CD14-positive monocyte (primary cell): ENCODE data around the gene FOXI2. TPM values are rescaled to one million over a fixed set of nuclear protein-coding genes. Genes with fewer than 3 reads are reported as not detected.
A peak's percentile ranks its signal among the peaks of the same experiment; 100 is the strongest.

ENCODE experiments used
- DNase-seq, 3 donors: peaks; one replicate each; pipeline ENCODE4 v3.0.0-alpha.2; 2011 to 2022
- H2AFZ ChIP-seq: 2 replicates; pipeline ENCODE4 v1.6.0; 2012; ENCODE audit warnings: mild to moderate bottlenecking, low read depth, low read length, inconsistent platforms; ENCODE audit not compliant: insufficient read depth, poor library complexity, severe bottlenecking
- H3K27ac ChIP-seq, 2 donors: 1 replicate in 1 of 2; 2 replicates in 1 of 2; pipeline ENCODE4 v1.5.1; 2012 to 2013; ENCODE audit warnings: low read length in 2 of 2, control low read depth in 1 of 2, inconsistent platforms in 1 of 2, low read depth in 1 of 2, mild to moderate bottlenecking in 1 of 2
- H3K27me3 ChIP-seq, 2 donors: one replicate each; pipeline versions ENCODE4 v1.6.0 to v1.6.1; 2011 to 2013; ENCODE audit warnings: low read length in 2 of 2; ENCODE audit not compliant: control insufficient read depth in 2 of 2, insufficient read depth in 2 of 2
- H3K36me3 ChIP-seq, 2 donors: replicated peaks in 1 of 2; 1 replicate in 1 of 2; 2 replicates in 1 of 2; pipeline versions ENCODE4 v1.5.1 to v1.6.1; 2012 to 2013; ENCODE audit warnings: low read length in 2 of 2, control low read depth in 1 of 2, inconsistent platforms in 1 of 2, mild to moderate bottlenecking in 1 of 2; ENCODE audit not compliant: insufficient read depth in 2 of 2, control insufficient read depth in 1 of 2
- H3K4me1 ChIP-seq, 2 donors: 1 replicate in 1 of 2; 2 replicates in 1 of 2; pipeline versions ENCODE4 v1.5.1 to v1.6.1; 2012 to 2013; ENCODE audit warnings: low read length in 2 of 2, control low read depth in 1 of 2, inconsistent platforms in 1 of 2, mild to moderate bottlenecking in 1 of 2, moderate library complexity in 1 of 2; ENCODE audit not compliant: insufficient read depth in 2 of 2, control insufficient read depth in 1 of 2
- H3K4me2 ChIP-seq: replicated peaks from 2 replicates; pipeline ENCODE3; 2012; ENCODE audit warnings: low read length, moderate library complexity, mild to moderate bottlenecking; ENCODE audit not compliant: poor library complexity, severe bottlenecking; ENCODE audit errors: extremely low read depth
- H3K4me3 ChIP-seq, 3 experiments: fragments of 200-600 bp in 1 of 3; sonication (generic) in 1 of 3; replicated peaks in 1 of 3; 1 replicate in 2 of 3; 2 replicates in 1 of 3; pipeline ENCODE4 v1.5.1; 2011 to 2013; ENCODE audit warnings: low read length in 3 of 3, mild to moderate bottlenecking in 3 of 3, control low read depth in 2 of 3, low read depth in 2 of 3, inconsistent platforms in 1 of 3, moderate library complexity in 1 of 3
- H3K79me2 ChIP-seq: 2 replicates; pipeline ENCODE4 v1.6.0; 2012; ENCODE audit warnings: mild to moderate bottlenecking, control low read depth, inconsistent platforms, low read length, moderate library complexity; ENCODE audit not compliant: insufficient read depth
- H3K9ac ChIP-seq: 2 replicates; pipeline ENCODE4 v1.6.0; 2017; ENCODE audit warnings: low read length, mild to moderate bottlenecking; ENCODE audit not compliant: insufficient read depth, poor library complexity, severe bottlenecking
- H3K9me3 ChIP-seq, 2 donors: replicated peaks in 1 of 2; 1 replicate in 1 of 2; 2 replicates in 1 of 2; pipeline versions ENCODE4 v1.5.1 to v1.6.1; 2012 to 2013; ENCODE audit warnings: low read length in 2 of 2, control low read depth in 1 of 2; ENCODE audit not compliant: control insufficient read depth in 1 of 2, insufficient read depth in 1 of 2
- H4K20me1 ChIP-seq: 2 replicates; pipeline ENCODE4 v1.6.0; 2012; ENCODE audit warnings: mild to moderate bottlenecking, low read length, control low read depth, moderate library complexity; ENCODE audit not compliant: insufficient read depth
- H3K27ac Mint-ChIP-seq, 7 donors: one replicate each; pipeline ENCODE4 v1.8.0; 2020; ENCODE audit warnings: mild to moderate bottlenecking in 7 of 7, mixed read lengths in 7 of 7, moderate library complexity in 6 of 7, inconsistent platforms in 2 of 7
- H3K27me3 Mint-ChIP-seq, 3 donors: one replicate each; pipeline ENCODE4 v1.8.0; 2021 to 2022; ENCODE audit warnings: low read depth in 3 of 3, mild to moderate bottlenecking in 3 of 3, mixed read lengths in 3 of 3, moderate library complexity in 3 of 3, inconsistent platforms in 1 of 3
- H3K36me3 Mint-ChIP-seq, 2 donors: one replicate each; pipeline ENCODE4 v1.8.0; 2020; ENCODE audit warnings: mixed read lengths in 2 of 2, inconsistent platforms in 1 of 2, mild to moderate bottlenecking in 1 of 2
- H3K4me1 Mint-ChIP-seq: one replicate; pipeline ENCODE4 v1.8.0; 2020; ENCODE audit warnings: mild to moderate bottlenecking, mixed read lengths
- H3K4me3 Mint-ChIP-seq, 2 donors: one replicate each; pipeline ENCODE4 v1.8.0; 2020; ENCODE audit warnings: mild to moderate bottlenecking in 2 of 2, mixed read lengths in 2 of 2, moderate library complexity in 1 of 2
- H3K9me3 Mint-ChIP-seq, 7 donors: one replicate each; pipeline ENCODE4 v1.8.0; 2020 to 2022; ENCODE audit warnings: mixed read lengths in 7 of 7, mild to moderate bottlenecking in 6 of 7, moderate library complexity in 6 of 7, inconsistent platforms in 2 of 7
- WGBS: methylation state at CpG from one replicate; pipeline ENCODE4 v1.1.5; 2013; ENCODE audit warnings: missing lambda C conversion rate; ENCODE audit not compliant: insufficient coverage; 5-methylcytosine and 5-hydroxymethylcytosine counted together
- intact Hi-C, 2 donors: fragments of 100-400 bp; cut with micrococcal nuclease; formaldehyde crosslinking; loops; one replicate each; pipeline versions ENCODE4 v1.15.0 to v1.15.1; 2023
- polyA minus RNA-seq: library from RNA; depleted of rRNA, polyadenylated mRNA; stranded (reverse); fragments of >200 nt; gene quantifications from 2 replicates; pipeline ENCODE4 v1.2.3, GENCODE V29; 2012
- polyA plus RNA-seq, 3 donors: library from polyadenylated mRNA; depleted of rRNA in 1 of 3; unstranded in 2 of 3; stranded (reverse) in 1 of 3; fragments of 300-500 nt in 2 of 3; fragments of >200 nt in 1 of 3; fragmentation: Illumina TruSeq in 2 of 3; gene quantifications; 1 replicate in 2 of 3; 2 replicates in 1 of 3; pipeline ENCODE4 v1.2.3, GENCODE V29; 2012 to 2021
- total RNA-seq, 12 experiments: library from RNA in 1 of 12; stranded (reverse) in 1 of 12; fragments of 120-200 nt in 1 of 12; gene quantifications; one replicate each; pipeline ENCODE4 v1.2.4 and lab custom pipeline; 2013 to 2026; ENCODE audit warnings: mixed read lengths in 6 of 12, inconsistent platforms in 1 of 12
- TF ChIP-seq, protein P1 (sequence below): fragments of 200-600 bp; IDR thresholded peaks from one replicate; pipeline ENCODE4 v1.8.0; 2022; ENCODE audit warnings: antibody characterized with exemption, mild to moderate bottlenecking

FOXI2 gene
- not detected for total RNA-seq (2013)
- not detected for polyA plus RNA-seq
- polyA minus RNA-seq: not detected in 2 replicates
- total RNA-seq (lab: John Stamatoyannopoulos, UW): 0 to 0.23 (median 0) reads per million in 11 experiments

DNA sequence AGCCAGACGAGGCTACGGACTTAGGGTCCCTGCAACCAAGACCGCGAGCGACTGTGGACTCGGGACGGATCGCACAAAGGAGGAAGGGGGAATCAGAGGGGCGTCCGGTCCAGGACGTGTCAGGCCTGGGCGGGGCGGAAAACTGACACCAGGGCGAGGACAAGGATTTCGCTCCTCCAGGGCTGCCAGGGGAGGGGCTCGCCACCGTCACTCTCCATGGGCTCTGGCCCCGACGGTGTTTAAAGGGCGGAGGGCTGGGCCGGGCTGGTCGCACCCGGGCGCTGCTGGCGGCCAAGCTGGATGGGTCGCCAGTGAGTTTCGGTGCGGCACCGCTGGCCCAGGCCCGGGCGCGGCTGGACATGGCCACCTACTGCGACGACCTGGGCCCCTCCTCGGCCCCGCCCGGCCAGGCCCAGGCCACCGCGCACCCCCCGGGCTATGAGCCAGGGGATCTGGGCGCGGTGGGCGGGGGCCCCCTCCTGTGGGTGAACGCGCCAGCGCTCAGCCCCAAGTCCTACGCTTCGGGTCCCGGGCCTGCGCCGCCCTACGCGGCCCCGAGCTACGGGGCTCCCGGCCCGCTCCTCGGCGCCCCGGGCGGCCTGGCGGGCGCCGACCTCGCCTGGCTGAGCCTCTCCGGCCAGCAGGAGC, at the start of gene FOXI2:
TSS of gene FOXI2 (plus strand) at position 271 of the 648 bp plus-strand sequence. CDS start at position 360, 89 bp downstream.
- WGBS: 1% methylated on average over 65 of the region's 66 CpGs
- H4K20me1 ChIP-seq: no peaks in the 10 kb centered on the region
- H3K27me3 ChIP-seq: peaks cover 14 to 54% of the 10 kb centered on the region in 2 donors
- H3K9ac ChIP-seq: no peak within 1 kb of the TSS
- H3K4me2 ChIP-seq: peak within 1 kb of the TSS; percentile 19
- H2AFZ ChIP-seq: no peak within 1 kb of the TSS
- peaks cover 0 to 3% of the 10 kb centered on the region in 2 donors for H3K9me3 ChIP-seq
- Mint-ChIP-seq H3K27me3 (peaks cover 45 to 71% (median 53%) of the 10 kb centered on the region in 3 donors), H3K4me1 (peaks cover 2% of the 10 kb centered on the region), H3K36me3 (no peaks in the 10 kb centered on the region), H3K27ac (no peak within 1 kb of the TSS), H3K9me3 (peaks cover 0 to 12% (median 5%) of the 10 kb centered on the region in 7 donors), H3K4me3 (peak within 1 kb of the TSS in 1 of 2 donors; percentile 89)
- no peak within 1 kb of the TSS for H3K27ac ChIP-seq
- no peaks in the 10 kb centered on the region for H3K4me1 ChIP-seq
- TF ChIP-seq, protein P1, sequence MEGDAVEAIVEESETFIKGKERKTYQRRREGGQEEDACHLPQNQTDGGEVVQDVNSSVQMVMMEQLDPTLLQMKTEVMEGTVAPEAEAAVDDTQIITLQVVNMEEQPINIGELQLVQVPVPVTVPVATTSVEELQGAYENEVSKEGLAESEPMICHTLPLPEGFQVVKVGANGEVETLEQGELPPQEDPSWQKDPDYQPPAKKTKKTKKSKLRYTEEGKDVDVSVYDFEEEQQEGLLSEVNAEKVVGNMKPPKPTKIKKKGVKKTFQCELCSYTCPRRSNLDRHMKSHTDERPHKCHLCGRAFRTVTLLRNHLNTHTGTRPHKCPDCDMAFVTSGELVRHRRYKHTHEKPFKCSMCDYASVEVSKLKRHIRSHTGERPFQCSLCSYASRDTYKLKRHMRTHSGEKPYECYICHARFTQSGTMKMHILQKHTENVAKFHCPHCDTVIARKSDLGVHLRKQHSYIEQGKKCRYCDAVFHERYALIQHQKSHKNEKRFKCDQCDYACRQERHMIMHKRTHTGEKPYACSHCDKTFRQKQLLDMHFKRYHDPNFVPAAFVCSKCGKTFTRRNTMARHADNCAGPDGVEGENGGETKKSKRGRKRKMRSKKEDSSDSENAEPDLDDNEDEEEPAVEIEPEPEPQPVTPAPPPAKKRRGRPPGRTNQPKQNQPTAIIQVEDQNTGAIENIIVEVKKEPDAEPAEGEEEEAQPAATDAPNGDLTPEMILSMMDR: no peak
- intact Hi-C loops: no loop called here
- H3K4me3 ChIP-seq: no peak within 1 kb of the TSS
- no peaks in the 10 kb centered on the region for H3K36me3 ChIP-seq
- H3K79me2 ChIP-seq: no peaks in the 10 kb centered on the region
- DNase-seq: no peak

DNA sequence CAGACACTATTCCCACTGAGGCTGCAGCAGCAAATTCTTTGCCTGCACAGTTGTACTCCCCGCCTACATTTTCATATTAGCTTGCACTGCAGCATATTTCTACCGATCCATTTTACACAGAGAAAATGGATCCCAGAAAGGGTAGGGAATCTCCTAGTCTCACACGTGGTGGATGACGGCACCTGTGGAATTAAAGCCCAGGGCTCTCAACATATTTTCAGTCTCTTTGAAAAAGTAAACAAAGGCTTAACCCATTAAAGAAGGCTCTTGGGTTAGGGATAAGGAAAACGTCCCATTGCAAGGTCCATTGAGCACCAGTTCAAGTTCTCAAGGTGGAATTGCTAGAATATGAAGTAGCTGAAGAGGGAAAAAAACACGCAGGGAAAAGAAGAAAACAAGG, 49.4 kb upstream of the FOXI2 start:
- Histone ChIP-seq H3K27ac (no peak overlapping the region), H3K79me2 (no peaks in the 10 kb centered on the region), H3K4me1 (no peaks in the 10 kb centered on the region), H3K4me3 (no peak overlapping the region), H3K9me3 (no peaks in the 10 kb centered on the region), H3K36me3 (no peaks in the 10 kb centered on the region), H2AFZ (no peak overlapping the region), H3K4me2 (no peak overlapping the region), H4K20me1 (no peaks in the 10 kb centered on the region), H3K27me3 (peaks cover 0 to 3% of the 10 kb centered on the region in 2 donors), H3K9ac (no peak overlapping the region)
- TF ChIP-seq, protein P1: no peak
- 88% methylated on average over 3 of the region's 6 CpGs for WGBS
- Mint-ChIP-seq H3K36me3 (no peaks in the 10 kb centered on the region), H3K27me3 (peaks cover 2 to 5% (median 3%) of the 10 kb centered on the region in 3 donors), H3K9me3 (peaks cover 0 to 1% (median 0%) of the 10 kb centered on the region in 7 donors), H3K4me1 (no peaks in the 10 kb centered on the region), H3K4me3 (no peak overlapping the region), H3K27ac (no peak overlapping the region)
- no peak for DNase-seq
- intact Hi-C loops: no loop called here
